GM18873 (cell line): ENCODE measurements around the gene PCNX4.
A peak's percentile ranks its signal among the peaks of the same experiment; 100 is the strongest.
"Not testable (repeated sequence)": the region's sequence is repeated elsewhere in the genome, so short reads cannot be mapped to it uniquely, and the experiment has no call there.

Experiments
- ATAC-seq: cut with Tn5 transposase; IDR thresholded peaks from one replicate; pipeline ENCODE4 v1.9.1; 2021; ENCODE audit warnings: mild to moderate bottlenecking, moderate library complexity, moderate number of reproducible peaks; ENCODE audit not compliant: unreplicated experiment, low FRiP score

PCNX4 gene

GRCh38 chr14:60099855-60100254, 8.1 kb downstream of the PCNX4 start:
- ATAC-seq = not testable (repeated sequence)

- ATAC-seq = no peak
These were observed 10.1 kb downstream of the PCNX4 start for GRCh38 chr14:60101786-60102185.

GRCh38 chr14:60102389-60102788, 10.7 kb downstream of the PCNX4 start:
- no peak for ATAC-seq

- ATAC-seq = no peak
These were observed 14.6 kb downstream of the PCNX4 start for GRCh38 chr14:60106339-60106738.

GRCh38 chr14:60107477-60107876, 15.8 kb downstream of the PCNX4 start:
- no peak for ATAC-seq

- ATAC-seq = no peak
These were observed 20.0 kb downstream of the PCNX4 start for GRCh38 chr14:60111732-60112131.

- no peak for ATAC-seq
These were observed 23.2 kb downstream of the PCNX4 start for GRCh38 chr14:60114881-60115280.

- ATAC-seq = no peak
These were observed 24.5 kb downstream of the PCNX4 start for GRCh38 chr14:60116181-60116580.

GRCh38 chr14:60125918-60126317, 34.2 kb downstream of the PCNX4 start:
- ATAC-seq = no peak

- ATAC-seq = no peak
These were observed 41.8 kb downstream of the PCNX4 start for GRCh38 chr14:60133487-60133886.

GRCh38 chr14:60134702-60135101, 43.0 kb downstream of the PCNX4 start:
- ATAC-seq = no peak

- ATAC-seq = no peak
These were observed 60.0 kb downstream of the PCNX4 start for GRCh38 chr14:60151715-60152114.

GRCh38 chr14:60153991-60154390, 62.3 kb downstream of the PCNX4 start:
- ATAC-seq = no peak

- no peak for ATAC-seq
These were observed 62.9 kb downstream of the PCNX4 start for GRCh38 chr14:60154671-60155070.

GRCh38 chr14:60160422-60160821, 68.7 kb downstream of the PCNX4 start:
- ATAC-seq = no peak

- no peak for ATAC-seq
These were observed 69.7 kb downstream of the PCNX4 start for GRCh38 chr14:60161196-60162107.

- ATAC-seq = no peak
These were observed 72.0 kb downstream of the PCNX4 start for GRCh38 chr14:60163693-60164092.

GRCh38 chr14:60164404-60164711, 72.6 kb downstream of the PCNX4 start:
- ATAC-seq = peak; percentile 7

- ATAC-seq = peak; percentile 74
These were observed 73.2 kb downstream of the PCNX4 start, which contains the start of gene DHRS7 for GRCh38 chr14:60164712-60165546. Gene DHRS7, minus strand, starts transcription at chr14:60165398. Its CDS starts 89 bp downstream, at chr14:60165309.

GRCh38 chr14:60165547-60165876, 73.8 kb downstream of the PCNX4 start:
- ATAC-seq = no peak

- ATAC-seq = no peak
These were observed 74.4 kb downstream of the PCNX4 start for GRCh38 chr14:60166142-60166541.

GRCh38 chr14:60169722-60170121, 78.0 kb downstream of the PCNX4 start:
- ATAC-seq = no peak
